H1 (cell line): ENCODE data around the gene SPINK14.

ENCODE experiments used
- CBX5 ChIP-seq: fragments of 300-800, 300-1000 bp; sonication (generic); IDR thresholded peaks from 2 replicates; pipeline ENCODE4 v1.7.1; 2016; ENCODE audit warnings: antibody characterized with exemption, low read length, low read depth
- CBX8 ChIP-seq: fragments of 300-800, 300-1000 bp; sonication (generic); IDR thresholded peaks from 2 replicates; pipeline ENCODE4 v1.7.1; 2016; ENCODE audit warnings: low read depth, low read length, borderline replicate concordance
- CREB1 ChIP-seq: IDR thresholded peaks from 2 replicates; pipeline ENCODE4 v1.6.1; 2012; ENCODE audit warnings: inconsistent platforms
- EZH2 ChIP-seq: fragments of 200-600 bp; sonication (generic); IDR thresholded peaks from 2 replicates; pipeline ENCODE4 v1.7.1; 2012; ENCODE audit warnings: low read depth, mild to moderate bottlenecking, moderate library complexity, low read length, inconsistent platforms; ENCODE audit not compliant: severe bottlenecking
- GTF2F1 ChIP-seq: IDR thresholded peaks from 2 replicates; pipeline ENCODE4 v1.6.1; 2012; ENCODE audit warnings: low read depth, low read length, improper control_type of control experiment, borderline replicate concordance
- HDAC6 ChIP-seq: IDR thresholded peaks from one replicate; pipeline ENCODE4 v1.7.1; 2012; ENCODE audit warnings: low read depth, mild to moderate bottlenecking, inconsistent platforms, low read length, moderate library complexity
- POLR2A ChIP-seq, 2 experiments: IDR thresholded peaks; 1 replicate in 1 of 2; 2 replicates in 1 of 2; pipeline ENCODE4 v1.6.1; 2011; ENCODE audit warnings: low read depth in 2 of 2, low read length in 2 of 2, mild to moderate bottlenecking in 2 of 2; ENCODE audit errors: control extremely low read depth in 1 of 2
- POLR2AphosphoS5 ChIP-seq: IDR thresholded peaks from 2 replicates; pipeline ENCODE4 v1.6.1; 2011; ENCODE audit warnings: low read depth, low read length
- POU5F1 ChIP-seq: IDR thresholded peaks from 2 replicates; pipeline ENCODE4 v1.6.1; 2011; ENCODE audit warnings: low read depth, mild to moderate bottlenecking, low read length, moderate library complexity
- SIRT6 ChIP-seq: IDR thresholded peaks from one replicate; pipeline ENCODE4 v1.7.1; 2012; ENCODE audit warnings: low read length, inconsistent platforms
- TF ChIP-seq, protein P1 (sequence below), 3 experiments: IDR thresholded peaks; 1 replicate in 2 of 3; 2 replicates in 1 of 3; pipeline versions ENCODE4 v1.5.1 to v1.6.1; 2011; ENCODE audit warnings: low read length in 3 of 3, mild to moderate bottlenecking in 3 of 3, inconsistent platforms in 2 of 3, low read depth in 1 of 3, moderate library complexity in 1 of 3; ENCODE audit not compliant: insufficient read depth in 1 of 3; ENCODE audit errors: control extremely low read depth in 1 of 3

DNA sequence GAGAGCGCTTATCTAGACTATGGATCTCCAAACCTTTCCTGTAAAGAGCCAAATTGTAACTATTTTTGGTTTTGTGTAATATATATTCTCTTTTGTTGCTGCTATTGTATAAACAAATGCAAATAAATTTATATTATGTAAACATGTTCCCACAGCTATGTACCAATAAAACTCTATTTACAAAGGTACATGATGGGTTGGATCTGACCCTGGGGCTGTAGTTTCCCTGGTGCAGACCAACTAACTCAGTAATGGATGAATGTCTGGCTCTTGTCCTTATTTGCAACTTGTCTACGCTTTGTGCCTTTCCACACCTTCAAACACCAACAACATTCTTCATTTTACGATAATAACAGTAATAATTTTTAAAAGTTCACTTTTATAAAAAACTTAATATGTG, 27.5 kb upstream of the SPINK14 start:
- TF ChIP-seq SIRT6 = no peak
- TF ChIP-seq, protein P1, sequence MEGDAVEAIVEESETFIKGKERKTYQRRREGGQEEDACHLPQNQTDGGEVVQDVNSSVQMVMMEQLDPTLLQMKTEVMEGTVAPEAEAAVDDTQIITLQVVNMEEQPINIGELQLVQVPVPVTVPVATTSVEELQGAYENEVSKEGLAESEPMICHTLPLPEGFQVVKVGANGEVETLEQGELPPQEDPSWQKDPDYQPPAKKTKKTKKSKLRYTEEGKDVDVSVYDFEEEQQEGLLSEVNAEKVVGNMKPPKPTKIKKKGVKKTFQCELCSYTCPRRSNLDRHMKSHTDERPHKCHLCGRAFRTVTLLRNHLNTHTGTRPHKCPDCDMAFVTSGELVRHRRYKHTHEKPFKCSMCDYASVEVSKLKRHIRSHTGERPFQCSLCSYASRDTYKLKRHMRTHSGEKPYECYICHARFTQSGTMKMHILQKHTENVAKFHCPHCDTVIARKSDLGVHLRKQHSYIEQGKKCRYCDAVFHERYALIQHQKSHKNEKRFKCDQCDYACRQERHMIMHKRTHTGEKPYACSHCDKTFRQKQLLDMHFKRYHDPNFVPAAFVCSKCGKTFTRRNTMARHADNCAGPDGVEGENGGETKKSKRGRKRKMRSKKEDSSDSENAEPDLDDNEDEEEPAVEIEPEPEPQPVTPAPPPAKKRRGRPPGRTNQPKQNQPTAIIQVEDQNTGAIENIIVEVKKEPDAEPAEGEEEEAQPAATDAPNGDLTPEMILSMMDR (IDR thresholded peaks at IDR 0.05; ENCODE audit: control extremely low read depth in 1 of 3, insufficient read depth in 1 of 3, low read depth in 1 of 3, low read length in 3 of 3) = no peak
- TF ChIP-seq HDAC6 = no peak
- TF ChIP-seq POU5F1 = no peak
- TF ChIP-seq EZH2 = no peak
- no peak for TF ChIP-seq CBX5
- TF ChIP-seq POLR2AphosphoS5 = no peak
- TF ChIP-seq POLR2A (IDR thresholded peaks at IDR 0.05; ENCODE audit: control extremely low read depth in 1 of 2, low read depth in 2 of 2, low read length in 2 of 2) = no peak
- TF ChIP-seq CREB1 = no peak
- no peak for TF ChIP-seq CBX8
- TF ChIP-seq GTF2F1 = no peak
